22Rv1 (cell line): ENCODE measurements around the gene EXTL1.
A peak's percentile ranks its signal among the peaks of the same experiment; 100 is the strongest.

Experiments
- H3K27ac ChIP-seq: fragments of 450-650 bp; 2 replicates; pipeline ENCODE4 v1.5.1; 2017
- ZFX ChIP-seq: fragments of 450-650 bp; IDR thresholded peaks from 2 replicates; pipeline ENCODE4 v1.6.1; 2017; ENCODE audit warnings: antibody characterized with exemption, borderline replicate concordance
- TF ChIP-seq, protein P1 (sequence below): fragments of 450-650 bp; IDR thresholded peaks from 2 replicates; pipeline ENCODE4 v1.5.1; 2017; ENCODE audit warnings: mild to moderate bottlenecking

Gene EXTL1

DNA sequence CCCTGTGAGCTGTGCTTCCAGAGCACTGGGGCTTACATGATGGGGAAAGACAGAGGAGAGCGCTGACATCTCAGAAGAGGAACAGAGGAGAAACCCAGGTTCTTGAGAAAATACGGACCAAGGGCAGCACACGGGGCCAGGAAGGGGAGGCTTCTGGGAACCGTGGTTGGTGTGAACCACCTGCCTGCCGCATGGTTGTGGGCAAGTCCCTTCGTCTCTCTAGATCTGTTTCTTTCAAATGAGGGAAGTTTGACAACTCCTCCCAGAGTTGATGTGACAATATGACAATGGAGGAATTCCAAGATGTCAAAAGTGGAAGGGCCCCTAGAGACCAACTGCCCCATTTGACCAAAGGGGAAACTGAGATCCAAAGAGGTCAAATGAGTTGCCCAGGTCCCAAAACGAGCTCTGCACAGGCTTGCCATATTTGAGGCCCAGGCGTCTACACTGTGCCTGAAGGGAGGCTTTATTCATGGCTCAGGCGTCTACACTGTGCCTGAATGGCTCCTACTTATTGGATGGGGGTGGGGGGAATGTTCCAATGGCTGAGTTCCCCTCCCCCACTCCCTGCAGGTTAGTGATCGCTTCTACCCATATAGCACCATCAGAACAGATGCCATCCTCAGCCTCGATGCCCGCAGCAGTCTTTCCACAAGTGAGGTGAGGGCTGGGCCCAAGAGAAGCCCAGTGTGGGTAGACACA, 11.2 kb downstream of the EXTL1 start:
- H3K27ac ChIP-seq = no peak overlapping the region
- TF ChIP-seq, protein P1, sequence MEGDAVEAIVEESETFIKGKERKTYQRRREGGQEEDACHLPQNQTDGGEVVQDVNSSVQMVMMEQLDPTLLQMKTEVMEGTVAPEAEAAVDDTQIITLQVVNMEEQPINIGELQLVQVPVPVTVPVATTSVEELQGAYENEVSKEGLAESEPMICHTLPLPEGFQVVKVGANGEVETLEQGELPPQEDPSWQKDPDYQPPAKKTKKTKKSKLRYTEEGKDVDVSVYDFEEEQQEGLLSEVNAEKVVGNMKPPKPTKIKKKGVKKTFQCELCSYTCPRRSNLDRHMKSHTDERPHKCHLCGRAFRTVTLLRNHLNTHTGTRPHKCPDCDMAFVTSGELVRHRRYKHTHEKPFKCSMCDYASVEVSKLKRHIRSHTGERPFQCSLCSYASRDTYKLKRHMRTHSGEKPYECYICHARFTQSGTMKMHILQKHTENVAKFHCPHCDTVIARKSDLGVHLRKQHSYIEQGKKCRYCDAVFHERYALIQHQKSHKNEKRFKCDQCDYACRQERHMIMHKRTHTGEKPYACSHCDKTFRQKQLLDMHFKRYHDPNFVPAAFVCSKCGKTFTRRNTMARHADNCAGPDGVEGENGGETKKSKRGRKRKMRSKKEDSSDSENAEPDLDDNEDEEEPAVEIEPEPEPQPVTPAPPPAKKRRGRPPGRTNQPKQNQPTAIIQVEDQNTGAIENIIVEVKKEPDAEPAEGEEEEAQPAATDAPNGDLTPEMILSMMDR = no peak
- no peak for TF ChIP-seq ZFX

DNA sequence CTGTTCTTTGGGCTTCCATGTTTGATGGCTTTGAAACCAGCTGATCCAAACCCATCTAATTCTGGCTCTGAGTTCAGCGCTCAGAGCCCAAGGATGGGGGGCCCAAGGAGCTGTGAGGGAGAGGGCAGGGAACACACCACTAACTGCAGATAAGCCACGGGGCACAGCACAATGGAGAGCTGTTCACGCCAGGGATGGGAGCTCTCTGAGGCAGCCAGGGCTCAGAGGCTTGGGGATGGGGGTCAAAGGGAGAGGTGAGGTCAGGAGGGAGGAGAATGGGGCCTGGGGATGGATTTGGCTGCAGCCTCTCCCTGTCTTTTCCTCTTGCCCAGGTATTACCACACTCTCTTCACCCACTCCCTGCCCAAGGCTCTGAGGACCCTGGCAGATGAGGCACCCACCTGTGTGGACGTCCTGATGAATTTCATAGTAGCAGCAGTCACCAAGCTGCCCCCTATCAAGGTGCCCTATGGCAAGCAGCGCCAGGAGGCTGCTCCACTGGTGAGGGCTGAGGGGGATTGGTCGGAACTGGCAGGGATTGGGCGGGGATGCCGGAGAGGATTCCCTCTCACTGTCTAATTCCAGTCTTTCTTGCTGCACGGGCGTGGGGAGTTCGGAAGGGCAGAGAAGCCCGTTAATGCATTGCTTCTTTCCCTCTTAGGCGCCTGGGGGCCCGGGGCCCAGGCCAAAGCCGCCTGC, 13.1 kb downstream of the EXTL1 start:
- H3K27ac ChIP-seq = no peak overlapping the region
- no peak for TF ChIP-seq ZFX
- TF ChIP-seq, protein P1 = no peak

DNA sequence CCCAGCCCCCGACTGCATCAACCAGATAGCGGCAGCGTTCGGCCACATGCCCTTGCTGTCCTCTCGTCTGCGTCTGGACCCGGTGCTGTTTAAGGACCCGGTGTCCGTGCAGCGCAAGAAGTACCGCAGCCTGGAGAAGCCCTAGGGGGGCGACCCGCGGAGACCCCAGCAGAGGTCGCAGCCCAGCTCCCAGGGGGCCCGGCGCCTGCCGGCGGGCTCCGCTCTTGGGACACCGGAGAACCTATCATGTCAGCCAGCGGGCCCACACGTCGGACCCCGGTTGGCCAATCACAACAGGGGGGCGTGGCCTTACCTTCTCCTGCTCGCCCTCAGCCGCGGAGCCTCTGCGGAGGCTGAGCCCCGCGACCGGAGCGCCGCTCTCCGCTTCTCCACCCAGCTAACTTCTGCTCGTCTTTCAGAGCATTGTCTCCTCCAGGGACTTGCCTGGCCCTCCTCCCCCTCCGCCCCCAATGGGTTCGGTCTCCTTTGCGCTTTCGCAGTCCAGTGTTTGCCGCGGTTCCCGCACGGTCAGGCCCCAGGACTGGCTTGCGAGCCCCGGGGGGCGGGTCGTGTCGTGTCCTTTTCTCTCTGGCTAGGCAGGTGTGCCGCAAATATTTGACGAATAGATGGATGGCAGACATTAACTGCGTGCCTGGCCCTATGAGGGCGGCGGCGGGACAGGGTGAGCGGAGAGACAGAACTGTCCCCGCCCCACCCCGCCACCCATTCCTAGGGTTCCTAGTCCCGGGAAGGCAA, 13.8 kb downstream of the EXTL1 start:
- TF ChIP-seq ZFX = no peak
- TF ChIP-seq, protein P1 = no peak
- peak overlapping the region; percentile 55 for H3K27ac ChIP-seq

DNA sequence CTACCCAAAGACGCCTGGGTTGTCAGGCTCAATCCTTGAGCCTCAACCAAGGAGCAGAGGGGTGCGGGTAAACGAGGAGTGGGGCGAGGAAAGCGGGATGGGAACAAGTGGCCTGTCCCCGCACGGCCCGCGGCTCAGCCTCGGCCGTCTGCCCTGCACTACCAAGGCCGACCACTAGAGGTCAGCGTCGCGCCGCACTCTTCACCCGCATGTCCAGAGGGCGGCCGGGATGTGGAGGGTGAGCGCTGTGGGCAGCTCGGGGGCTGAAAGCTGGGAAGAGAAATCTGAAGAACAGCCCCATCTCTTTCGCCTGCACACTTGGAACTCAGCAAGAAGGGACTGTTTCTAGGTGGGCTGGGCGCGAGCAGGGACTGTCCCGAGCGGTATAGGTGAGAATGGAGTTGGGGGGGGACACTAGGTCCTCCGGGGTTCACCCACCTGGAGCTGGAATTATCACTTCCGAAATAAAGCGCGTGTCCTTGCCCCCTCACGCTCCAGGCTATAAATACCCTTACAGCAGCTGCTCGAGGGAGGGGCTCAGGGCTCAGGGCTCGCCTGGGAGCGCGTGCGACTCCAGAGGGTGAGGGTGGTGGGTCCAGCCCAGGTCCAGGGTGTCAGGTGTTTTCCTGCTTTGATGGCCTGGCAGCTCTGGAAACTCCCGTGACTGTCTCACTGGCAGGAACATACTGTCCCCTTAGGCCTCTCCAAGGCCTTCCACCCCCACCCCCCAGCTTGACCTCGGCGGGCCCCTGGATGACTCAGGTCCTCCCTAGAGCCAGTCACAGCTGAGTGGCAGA, 14.6 kb downstream of the EXTL1 start:
- TF ChIP-seq, protein P1 = peak; percentile 96
- no peak for TF ChIP-seq ZFX

DNA sequence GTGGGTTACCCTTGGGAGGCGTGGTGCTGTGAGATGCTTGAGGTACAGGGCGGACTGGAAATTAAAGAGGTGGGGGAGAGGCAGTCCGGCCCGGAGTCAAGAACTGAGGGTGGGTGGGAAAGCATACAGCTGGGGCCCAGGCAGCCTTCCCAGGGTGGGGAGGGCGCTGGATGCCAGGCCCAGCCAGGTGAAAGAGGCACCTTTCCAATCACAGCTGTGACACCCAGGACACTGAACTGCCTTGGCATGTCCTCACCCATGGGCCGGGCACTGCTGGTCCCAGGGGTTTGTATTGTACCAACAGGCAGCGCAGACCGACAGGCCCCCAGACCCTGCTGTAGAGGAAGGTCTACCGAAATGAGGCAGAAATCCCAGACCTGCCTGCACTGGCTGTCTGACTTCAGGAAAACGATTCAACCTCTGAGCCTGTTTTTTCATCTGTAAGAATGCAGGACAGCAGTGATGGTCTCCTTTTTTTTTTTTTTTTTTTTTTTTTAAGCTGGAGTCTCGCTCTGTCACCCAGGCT, 15.2 kb downstream of the EXTL1 start:
- no peak overlapping the region for H3K27ac ChIP-seq
- no peak for TF ChIP-seq ZFX
- TF ChIP-seq, protein P1 = no peak

More for the DNA sequence above, 14.6 kb downstream of the EXTL1 start:
- H3K27ac ChIP-seq = peak overlapping the region; percentile 55

DNA sequence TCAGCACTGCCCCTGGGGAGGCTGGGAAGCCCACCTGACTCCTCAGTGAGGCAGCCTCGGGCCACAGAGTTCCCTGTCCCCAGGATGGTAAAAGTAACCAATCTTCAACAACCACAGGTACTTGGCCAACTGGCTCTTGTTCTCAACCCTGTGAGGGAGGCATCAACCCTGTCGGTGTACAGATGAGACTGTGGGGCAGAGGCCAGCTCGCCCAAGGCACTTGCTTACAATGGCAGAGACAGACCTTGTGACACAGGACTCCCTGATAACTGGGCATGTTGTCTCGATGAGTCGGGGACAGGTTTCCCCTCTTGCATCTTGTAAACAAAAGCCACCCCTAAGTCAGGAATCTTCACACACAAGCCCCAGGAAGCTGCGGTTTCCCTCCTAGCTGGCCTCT, 16.3 kb downstream of the EXTL1 start:
- TF ChIP-seq, protein P1 = no peak
- TF ChIP-seq ZFX = no peak
- no peak overlapping the region for H3K27ac ChIP-seq
